TTC549 (cell line): ENCODE measurements around the gene XRCC3.

Experiments used
- FAIRE-seq: peaks from 2 replicates; lab custom pipeline; 2012; peaks lifted over from hg19 to GRCh38; lab: Jason Lieb, UNC

The XRCC3 gene

GRCh38 chr14:103706551-103707328 lies 8.5 kb downstream of the XRCC3 start:
- FAIRE-seq: no peak

GRCh38 chr14:103705504-103706284 lies 9.6 kb downstream of the XRCC3 start:
- FAIRE-seq: no peak

- no peak for FAIRE-seq
Measured at GRCh38 chr14:103705118-103705503, 10.1 kb downstream of the XRCC3 start.

- FAIRE-seq: no peak
Measured at GRCh38 chr14:103704708-103705107, 10.5 kb downstream of the XRCC3 start.

- FAIRE-seq: no peak
Measured at GRCh38 chr14:103703433-103704385, 11.5 kb downstream of the XRCC3 start.

GRCh38 chr14:103702497-103703432 lies 12.5 kb downstream of the XRCC3 start:
- no peak for FAIRE-seq

- no peak for FAIRE-seq
Measured at GRCh38 chr14:103702095-103702494, 13.2 kb downstream of the XRCC3 start.

GRCh38 chr14:103700753-103701490 lies 14.3 kb downstream of the XRCC3 start:
- no peak for FAIRE-seq

GRCh38 chr14:103699901-103700752 lies 15.1 kb downstream of the XRCC3 start:
- FAIRE-seq: no peak

GRCh38 chr14:103699261-103699661 lies 16.0 kb downstream of the XRCC3 start:
- no peak for FAIRE-seq

- FAIRE-seq: no peak
Measured at GRCh38 chr14:103698380-103699260, 16.6 kb downstream of the XRCC3 start.

GRCh38 chr14:103697603-103698379 lies 17.5 kb downstream of the XRCC3 start:
- FAIRE-seq: no peak

GRCh38 chr14:103697206-103697602 lies 18.0 kb downstream of the XRCC3 start:
- no peak for FAIRE-seq

- no peak for FAIRE-seq
Measured at GRCh38 chr14:103696466-103697071, 18.7 kb downstream of the XRCC3 start.

GRCh38 chr14:103696070-103696402 lies 19.2 kb downstream of the XRCC3 start:
- no peak for FAIRE-seq

- no peak for FAIRE-seq
Measured at GRCh38 chr14:103695296-103696069, 19.8 kb downstream of the XRCC3 start.

- no peak for FAIRE-seq
Measured at GRCh38 chr14:103694572-103695026, 20.7 kb downstream of the XRCC3 start.
